ENCODE results near the gene ASAP2. TPM values are rescaled to one million over a fixed set of nuclear protein-coding genes. Genes with fewer than 3 reads are reported as not detected.

ASAP2 gene
- total RNA-seq, 1 experiment from 2014 or later = 12.6 TPM

DNA sequence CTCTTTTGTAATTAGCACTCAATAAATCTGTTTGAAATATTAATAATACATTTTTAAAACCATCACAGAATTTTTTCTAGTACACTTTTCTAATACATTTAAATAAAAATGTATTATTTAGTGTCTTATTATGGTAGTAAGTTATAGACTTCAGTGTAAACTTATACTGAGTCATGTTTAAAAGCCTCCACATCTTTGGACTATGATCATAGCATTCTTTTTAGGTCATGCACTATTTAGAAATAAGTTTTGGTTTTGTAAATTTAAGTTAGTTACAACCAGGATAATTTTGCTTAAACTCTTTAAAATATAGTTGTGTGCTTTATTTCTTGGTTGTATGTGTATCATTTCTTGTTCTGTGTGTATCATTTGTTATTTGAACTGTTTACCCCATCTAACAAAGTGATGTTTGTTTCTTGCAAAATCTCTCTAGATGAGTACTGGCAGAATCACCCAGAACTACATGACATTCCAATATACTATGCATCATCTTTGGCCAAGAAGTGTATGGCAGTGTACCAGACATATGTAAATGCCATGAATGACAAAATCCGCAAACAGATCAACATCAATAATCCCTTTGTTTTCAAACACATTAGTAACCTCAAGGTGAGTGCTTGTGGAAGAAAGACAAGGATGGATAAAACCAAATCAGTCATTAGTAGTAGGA lies 233.6 kb downstream of the ASAP2 start:
- no CpG with 5 or more reads among the region's 1 CpG for WGBS (ENCODE audit: extremely low coverage, insufficient read length, low lambda C conversion rate)

More for the DNA sequence above, 233.6 kb downstream of the ASAP2 start:
- Histone ChIP-seq H3K56ac (ENCODE audit: insufficient read length, low read depth, low read length) (no peak overlapping the region), H4K5ac (ENCODE audit: insufficient read length, low read depth, low read length) (no peak overlapping the region), H2BK15ac (ENCODE audit: low read depth, low read length) (no peak overlapping the region), H2AK5ac (ENCODE audit: insufficient read length, low read length) (no peak overlapping the region), H2BK5ac (ENCODE audit: insufficient read length, low read length) (no peak overlapping the region), H2BK120ac (ENCODE audit: low read depth, low read length, poor library complexity, severe bottlenecking) (no peak overlapping the region), H2AFZ (ENCODE audit: low read length) (no peak overlapping the region), H3T11ph (ENCODE audit: low read length) (no peak overlapping the region), H3K14ac (ENCODE audit: insufficient read depth, low read length) (no peak overlapping the region), H2BK20ac (ENCODE audit: low read depth, low read length, poor library complexity, severe bottlenecking) (no peak overlapping the region), H4K20me1 (ENCODE audit: control insufficient read depth, insufficient read depth, insufficient read length) (no peaks in the 10 kb centered on the region), H3K9ac (ENCODE audit: extremely low read depth, insufficient read length, low read length) (no peak overlapping the region), H3K4ac (ENCODE audit: low read depth, low read length) (no peak overlapping the region), H3K4me1 (ENCODE audit: insufficient read depth, low read length) (no peaks in the 10 kb centered on the region), H2BK12ac (ENCODE audit: insufficient read length, low read depth, low read length) (no peak overlapping the region), H3K27ac (ENCODE audit: insufficient read length, low read depth, low read length) (no peak overlapping the region), H3K79me2 (ENCODE audit: insufficient read depth, low read length) (no peaks in the 10 kb centered on the region), H3K4me2 (ENCODE audit: insufficient read depth, insufficient read length, low read length) (no peak overlapping the region), H4K8ac (replicated peaks; ENCODE audit: insufficient read length, low read depth, low read length) (no peak overlapping the region), H3K9me3 (ENCODE audit: control insufficient read depth, low read depth, low read length) (no peaks in the 10 kb centered on the region), H3K18ac (ENCODE audit: insufficient read length, low read depth, low read length) (no peak overlapping the region), H4K91ac (ENCODE audit: insufficient read length, low read depth, low read length) (no peak overlapping the region), H3K27me3 (ENCODE audit: insufficient read depth, low read length) (no peaks in the 10 kb centered on the region), H3K23me2 (ENCODE audit: insufficient read length, low read depth, low read length, poor library complexity, severe bottlenecking) (no peaks in the 10 kb centered on the region), H3K79me1 (ENCODE audit: insufficient read depth, low read depth, low read length, poor library complexity, severe bottlenecking) (no peaks in the 10 kb centered on the region), H3K23ac (ENCODE audit: insufficient read length, low read depth, low read length) (no peak overlapping the region)
- Mint-ChIP-seq H3K4me1 (no peaks in the 10 kb centered on the region), H3K9me3 (no peaks in the 10 kb centered on the region), H3K4me3 (no peak overlapping the region), H3K27ac (no peak overlapping the region), H3K36me3 (ENCODE audit: insufficient read depth in 1 of 3, low read depth in 3 of 3) (peaks cover 35 to 72% (median 68%) of the 10 kb centered on the region in 3 experiments; a peak in 6 of 7 replicates), H3K27me3 (ENCODE audit: low read depth) (no peaks in the 10 kb centered on the region)
- DNase-seq = no peak
- TF ChIP-seq, protein P1, sequence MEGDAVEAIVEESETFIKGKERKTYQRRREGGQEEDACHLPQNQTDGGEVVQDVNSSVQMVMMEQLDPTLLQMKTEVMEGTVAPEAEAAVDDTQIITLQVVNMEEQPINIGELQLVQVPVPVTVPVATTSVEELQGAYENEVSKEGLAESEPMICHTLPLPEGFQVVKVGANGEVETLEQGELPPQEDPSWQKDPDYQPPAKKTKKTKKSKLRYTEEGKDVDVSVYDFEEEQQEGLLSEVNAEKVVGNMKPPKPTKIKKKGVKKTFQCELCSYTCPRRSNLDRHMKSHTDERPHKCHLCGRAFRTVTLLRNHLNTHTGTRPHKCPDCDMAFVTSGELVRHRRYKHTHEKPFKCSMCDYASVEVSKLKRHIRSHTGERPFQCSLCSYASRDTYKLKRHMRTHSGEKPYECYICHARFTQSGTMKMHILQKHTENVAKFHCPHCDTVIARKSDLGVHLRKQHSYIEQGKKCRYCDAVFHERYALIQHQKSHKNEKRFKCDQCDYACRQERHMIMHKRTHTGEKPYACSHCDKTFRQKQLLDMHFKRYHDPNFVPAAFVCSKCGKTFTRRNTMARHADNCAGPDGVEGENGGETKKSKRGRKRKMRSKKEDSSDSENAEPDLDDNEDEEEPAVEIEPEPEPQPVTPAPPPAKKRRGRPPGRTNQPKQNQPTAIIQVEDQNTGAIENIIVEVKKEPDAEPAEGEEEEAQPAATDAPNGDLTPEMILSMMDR (conservative IDR thresholded peaks at IDR 0.05) = no peak

Measured in H9 (cell line).